OCI-LY7 (cell line): ENCODE data around the gene LMOD3.

ENCODE experiments used
- CTCF ChIP-seq: fragments of 200-600 bp; sonication (generic); conservative IDR thresholded peaks from 2 replicates; pipeline ENCODE4 v1.5.1; 2014; ENCODE audit warnings: mild to moderate bottlenecking, antibody characterized with exemption, low read length, moderate library complexity, mixed read lengths
- EZH2phosphoT487 ChIP-seq: fragments of 200-600 bp; sonication (generic); IDR thresholded peaks from 2 replicates; pipeline ENCODE4 v1.6.1; 2018; ENCODE audit warnings: low read depth, borderline replicate concordance, mild to moderate bottlenecking, mixed run types, antibody characterized with exemption, low read length, moderate library complexity, mixed read lengths

- TF ChIP-seq CTCF: no peak
- TF ChIP-seq EZH2phosphoT487: no peak
These were observed 3.3 kb downstream of the LMOD3 start for GRCh38 chr3:69119138-69119537.
